GM06990 (cell line): ENCODE data around the gene OR9A2.
"Not testable (repeated sequence)": the region's sequence is repeated elsewhere in the genome, so short reads cannot be mapped to it uniquely, and the experiment has no call there.

Experiments
- DNase-seq: peaks from one replicate; pipeline ENCODE4 v3.0.0-alpha.2; 2011; ENCODE audit not compliant: insufficient read length; ENCODE audit errors: extremely low read depth
- H3K27me3 ChIP-seq: replicated peaks from 2 replicates; pipeline ENCODE4 v1.6.0; 2011; ENCODE audit warnings: low read length; ENCODE audit not compliant: control insufficient read depth, insufficient read depth
- H3K36me3 ChIP-seq: 2 replicates; pipeline ENCODE4 v1.5.1; 2011; ENCODE audit warnings: low read length; ENCODE audit not compliant: control insufficient read depth, insufficient read depth
- H3K4me3 ChIP-seq: replicated peaks from 2 replicates; pipeline ENCODE4 v1.5.1; 2011; ENCODE audit warnings: low read depth, mild to moderate bottlenecking, control low read depth, low read length
- CTCF ChIP-seq: IDR thresholded peaks from 2 replicates; pipeline ENCODE4 v1.5.1; 2011; ENCODE audit warnings: low read length, control low read depth, mild to moderate bottlenecking, inconsistent platforms; ENCODE audit not compliant: insufficient read depth, poor library complexity, severe bottlenecking

Gene OR9A2

GRCh38 chr7:142997456-142997989 is 29.4 kb downstream of the OR9A2 start:
- TF ChIP-seq CTCF, result no peak
- H3K4me3 ChIP-seq, result no peak overlapping the region
- DNase-seq, result no peak
- no peaks in the 10 kb centered on the region for H3K27me3 ChIP-seq
- H3K36me3 ChIP-seq, result no peaks in the 10 kb centered on the region

GRCh38 chr7:142992427-142992826 is 34.5 kb downstream of the OR9A2 start:
- Histone ChIP-seq H3K36me3 (no peaks in the 10 kb centered on the region), H3K27me3 (no peaks in the 10 kb centered on the region; the same call in 1 of the 2 replicates), H3K4me3 (no peak overlapping the region)
- no peak for TF ChIP-seq CTCF
- no peak for DNase-seq

- Histone ChIP-seq H3K4me3 (no peak overlapping the region), H3K36me3 (no peaks in the 10 kb centered on the region), H3K27me3 (no peaks in the 10 kb centered on the region)
- DNase-seq, result no peak
- no peak for TF ChIP-seq CTCF
Observed at GRCh38 chr7:142984297-142984696, 42.6 kb downstream of the OR9A2 start.

GRCh38 chr7:142983825-142984224 is 43.1 kb downstream of the OR9A2 start:
- no peak for DNase-seq
- Histone ChIP-seq H3K4me3 (no peak overlapping the region), H3K36me3 (no peaks in the 10 kb centered on the region), H3K27me3 (no peaks in the 10 kb centered on the region)
- TF ChIP-seq CTCF, result no peak

- H3K27me3 ChIP-seq, DNase-seq, H3K36me3 ChIP-seq: not testable (repeated sequence)
Observed at GRCh38 chr7:142978402-142978801, 48.5 kb downstream of the OR9A2 start.

More at GRCh38 chr7:142978402-142978801, 48.5 kb downstream of the OR9A2 start:
- not testable (repeated sequence) for H3K4me3 ChIP-seq
